ENCODE data around the gene NTF4.
"Not testable (repeated sequence)": the region's sequence is repeated elsewhere in the genome, so short reads cannot be mapped to it uniquely, and the experiment has no call there.

Gene NTF4

GRCh38 chr19:49056101-49056901 is 8.3 kb downstream of the NTF4 start:
- peak; percentile 25 for DNase-seq

- not testable (repeated sequence) for DNase-seq
Measured at GRCh38 chr19:49050376-49051033, 14.1 kb downstream of the NTF4 start.

- not testable (repeated sequence) for DNase-seq
Measured at GRCh38 chr19:49049834-49050233, 14.8 kb downstream of the NTF4 start.

- not testable (repeated sequence) for DNase-seq
Measured at GRCh38 chr19:49049011-49049410, 15.6 kb downstream of the NTF4 start, which contains the start of gene CGB8. TSS of gene CGB8 (minus strand) at chr19:49049111. CDS start at chr19:49048739, 372 bp downstream.

- not testable (repeated sequence) for DNase-seq
Measured at GRCh38 chr19:49043548-49043947, 21.1 kb downstream of the NTF4 start, which contains the start of gene CGB5. TSS of gene CGB5 (plus strand) at chr19:49043848. CDS start at chr19:49044210, 362 bp downstream.

- not testable (repeated sequence) for DNase-seq
Measured at GRCh38 chr19:49042666-49043065, 22.0 kb downstream of the NTF4 start.

- no peak for DNase-seq
Measured at GRCh38 chr19:49042177-49042576, 22.4 kb downstream of the NTF4 start.

GRCh38 chr19:49039736-49040135 is 24.9 kb downstream of the NTF4 start:
- DNase-seq: not testable (repeated sequence)

GRCh38 chr19:49038557-49039276 is 25.9 kb downstream of the NTF4 start:
- not testable (repeated sequence) for DNase-seq

- DNase-seq: not testable (repeated sequence)
Measured at GRCh38 chr19:49038111-49038510, 26.5 kb downstream of the NTF4 start.

GRCh38 chr19:49036815-49037214 is 27.8 kb downstream of the NTF4 start, which contains the start of gene CGB1:
TSS of gene CGB1 (minus strand) at chr19:49036895. CDS start at chr19:49036711, 184 bp downstream.
- DNase-seq: peak; percentile 58

GRCh38 chr19:49031642-49032301 is 32.8 kb downstream of the NTF4 start, which contains the start of gene CGB2:
TSS of gene CGB2 (plus strand) at chr19:49031890. CDS start at chr19:49032096, 206 bp downstream.
- peak; percentile 75 for DNase-seq

- not testable (repeated sequence) for DNase-seq
Measured at GRCh38 chr19:49030323-49030722, 34.3 kb downstream of the NTF4 start.

- not testable (repeated sequence) for DNase-seq
Measured at GRCh38 chr19:49029749-49030148, 34.9 kb downstream of the NTF4 start.

- DNase-seq: not testable (repeated sequence)
Measured at GRCh38 chr19:49028686-49029085, 35.9 kb downstream of the NTF4 start.

GRCh38 chr19:49025599-49025998 is 39.0 kb downstream of the NTF4 start:
- not testable (repeated sequence) for DNase-seq

- DNase-seq: not testable (repeated sequence)
Measured at GRCh38 chr19:49025088-49025487, 39.5 kb downstream of the NTF4 start.

GRCh38 chr19:49024233-49024632 is 40.4 kb downstream of the NTF4 start, which contains the start of gene CGB3:
TSS of gene CGB3 (minus strand) at chr19:49024333. CDS start at chr19:49023971, 362 bp downstream.
- DNase-seq: not testable (repeated sequence)

GRCh38 chr19:49022116-49022515 is 42.5 kb downstream of the NTF4 start:
- no peak for DNase-seq

- DNase-seq: no peak
Measured at GRCh38 chr19:49020931-49021895, 43.4 kb downstream of the NTF4 start.

- no peak for DNase-seq
Measured at GRCh38 chr19:49020342-49020741, 44.3 kb downstream of the NTF4 start.
